ENCODE data around the gene DPP4. TPM values are rescaled to one million over a fixed set of nuclear protein-coding genes. Genes with fewer than 3 reads are reported as not detected.

Gene DPP4
- total RNA-seq, 1 experiment from 2014 or later: 27.6 TPM

DNA sequence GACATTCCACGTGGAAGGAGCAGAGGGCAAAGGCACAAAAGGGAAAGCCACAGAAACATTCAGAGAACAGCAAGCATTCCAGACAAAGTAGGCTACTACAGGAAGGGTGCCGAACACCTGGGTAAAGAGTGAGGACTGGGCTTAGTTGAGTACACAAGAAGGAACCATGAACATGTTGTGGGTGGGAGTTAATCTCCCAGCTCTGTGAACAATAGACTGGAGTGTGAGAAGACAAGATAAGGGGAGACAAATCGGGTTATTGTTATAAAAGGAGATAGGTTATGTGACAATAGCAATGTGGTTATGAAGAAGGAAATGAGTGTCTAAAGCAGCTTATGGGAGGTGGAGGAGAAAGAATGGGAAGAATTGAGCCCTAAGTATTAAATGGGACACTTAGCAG lies 70.0 kb downstream of the DPP4 start:
- BruUV-seq (replicated peaks): no TSS peak

DNA sequence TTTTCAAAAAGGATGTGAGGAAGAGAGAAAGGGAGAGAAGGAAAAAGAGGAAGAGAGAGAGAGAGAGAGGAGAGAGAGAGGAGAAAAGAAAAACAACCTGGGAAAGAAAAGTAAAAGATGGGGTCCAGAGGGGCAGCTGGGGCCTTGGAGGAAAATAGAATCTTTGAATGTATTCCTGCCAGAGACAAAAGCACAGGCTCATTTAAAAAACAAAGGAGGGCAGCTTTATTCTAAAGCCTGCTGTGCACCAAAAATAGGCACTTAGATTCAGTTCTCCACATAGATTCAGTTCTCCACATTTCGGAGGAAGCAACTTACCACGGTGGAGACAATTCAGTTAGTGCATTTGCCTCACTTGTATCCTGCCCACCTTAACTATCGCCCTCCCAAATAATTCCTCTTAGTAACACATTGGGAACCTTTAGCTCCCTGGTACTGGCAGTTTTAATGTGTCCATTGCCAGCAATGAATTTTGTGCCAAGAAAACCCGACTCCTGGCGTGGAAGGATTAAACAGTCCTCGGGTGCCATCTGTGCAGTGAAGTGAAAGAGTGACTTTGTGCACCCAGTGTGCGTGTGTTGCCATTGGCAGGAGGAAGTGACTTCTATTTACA lies 71.3 kb downstream of the DPP4 start:
- Mint-ChIP-seq H3K9me3 (ENCODE audit: low read depth, unreplicated experiment) (no peaks in the 10 kb centered on the region), H3K27me3 (ENCODE audit: unreplicated experiment) (no peaks in the 10 kb centered on the region), H3K36me3 (ENCODE audit: insufficient read depth, unreplicated experiment) (no peaks in the 10 kb centered on the region), H3K27ac (ENCODE audit: unreplicated experiment) (no peak overlapping the region), H3K4me1 (ENCODE audit: low read depth, unreplicated experiment) (no peaks in the 10 kb centered on the region), H3K4me3 (ENCODE audit: low read depth, unreplicated experiment) (no peak overlapping the region)
- TF ChIP-seq, protein P1, sequence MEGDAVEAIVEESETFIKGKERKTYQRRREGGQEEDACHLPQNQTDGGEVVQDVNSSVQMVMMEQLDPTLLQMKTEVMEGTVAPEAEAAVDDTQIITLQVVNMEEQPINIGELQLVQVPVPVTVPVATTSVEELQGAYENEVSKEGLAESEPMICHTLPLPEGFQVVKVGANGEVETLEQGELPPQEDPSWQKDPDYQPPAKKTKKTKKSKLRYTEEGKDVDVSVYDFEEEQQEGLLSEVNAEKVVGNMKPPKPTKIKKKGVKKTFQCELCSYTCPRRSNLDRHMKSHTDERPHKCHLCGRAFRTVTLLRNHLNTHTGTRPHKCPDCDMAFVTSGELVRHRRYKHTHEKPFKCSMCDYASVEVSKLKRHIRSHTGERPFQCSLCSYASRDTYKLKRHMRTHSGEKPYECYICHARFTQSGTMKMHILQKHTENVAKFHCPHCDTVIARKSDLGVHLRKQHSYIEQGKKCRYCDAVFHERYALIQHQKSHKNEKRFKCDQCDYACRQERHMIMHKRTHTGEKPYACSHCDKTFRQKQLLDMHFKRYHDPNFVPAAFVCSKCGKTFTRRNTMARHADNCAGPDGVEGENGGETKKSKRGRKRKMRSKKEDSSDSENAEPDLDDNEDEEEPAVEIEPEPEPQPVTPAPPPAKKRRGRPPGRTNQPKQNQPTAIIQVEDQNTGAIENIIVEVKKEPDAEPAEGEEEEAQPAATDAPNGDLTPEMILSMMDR (IDR thresholded peaks at IDR 0.05; ENCODE audit: unreplicated experiment): no peak
- BruUV-seq (replicated peaks): no TSS peak
- intact Hi-C loops (cut with micrococcal nuclease; ENCODE audit: unreplicated experiment): no loop called here
- no peak for DNase-seq
- CTCF ChIA-PET: interaction anchor here (1.3 kb wide), 1 partner anchor 10 kb away, joined by 3 read pairs; no protein-coding TSS in a partner anchor

More for the DNA sequence above, 70.0 kb downstream of the DPP4 start:
- no peak for DNase-seq
- H3K9me3 Mint-ChIP-seq (ENCODE audit: low read depth, unreplicated experiment): no peaks in the 10 kb centered on the region
- H3K4me1 Mint-ChIP-seq (ENCODE audit: low read depth, unreplicated experiment): no peaks in the 10 kb centered on the region
- H3K27ac Mint-ChIP-seq (ENCODE audit: unreplicated experiment): no peak overlapping the region
- CTCF ChIA-PET: no interaction called here
- intact Hi-C loops (cut with micrococcal nuclease; ENCODE audit: unreplicated experiment): no loop called here
- TF ChIP-seq, protein P1 (IDR thresholded peaks at IDR 0.05; ENCODE audit: unreplicated experiment): no peak
- H3K4me3 Mint-ChIP-seq (ENCODE audit: low read depth, unreplicated experiment): no peak overlapping the region
- no peaks in the 10 kb centered on the region for H3K27me3 Mint-ChIP-seq (ENCODE audit: unreplicated experiment)
- H3K36me3 Mint-ChIP-seq (ENCODE audit: insufficient read depth, unreplicated experiment): no peaks in the 10 kb centered on the region

DNA sequence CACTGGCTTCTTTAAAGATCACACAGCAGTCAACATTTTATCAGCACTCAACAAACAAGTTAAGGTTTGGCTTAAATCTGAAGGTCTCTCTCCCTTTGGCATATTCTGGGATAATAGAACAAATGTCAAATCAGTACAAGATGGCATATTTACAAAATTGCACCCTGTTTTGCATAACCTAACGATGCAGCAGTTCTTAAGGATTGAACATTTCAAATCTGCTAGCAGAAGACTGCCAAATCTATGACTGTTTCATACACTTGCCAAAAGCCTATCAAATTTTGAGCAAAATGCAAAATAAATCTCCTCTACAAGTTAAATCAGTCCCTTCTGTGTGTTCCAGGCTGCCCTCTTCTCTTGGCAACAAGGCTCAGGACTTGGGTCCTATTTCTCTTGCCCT lies 73.6 kb downstream of the DPP4 start:
- H3K9me3 Mint-ChIP-seq (ENCODE audit: low read depth, unreplicated experiment): no peaks in the 10 kb centered on the region
- H3K27ac Mint-ChIP-seq (ENCODE audit: unreplicated experiment): no peak overlapping the region
- H3K4me1 Mint-ChIP-seq (ENCODE audit: low read depth, unreplicated experiment): no peaks in the 10 kb centered on the region
- TF ChIP-seq, protein P1 (IDR thresholded peaks at IDR 0.05; ENCODE audit: unreplicated experiment): no peak
- CTCF ChIA-PET: no interaction called here
- H3K36me3 Mint-ChIP-seq (ENCODE audit: insufficient read depth, unreplicated experiment): no peaks in the 10 kb centered on the region
- no peak for DNase-seq
- intact Hi-C loops (cut with micrococcal nuclease; ENCODE audit: unreplicated experiment): no loop called here
- no TSS peak for BruUV-seq (replicated peaks)
- H3K27me3 Mint-ChIP-seq (ENCODE audit: unreplicated experiment): no peaks in the 10 kb centered on the region
- no peak overlapping the region for H3K4me3 Mint-ChIP-seq (ENCODE audit: low read depth, unreplicated experiment)

DNA sequence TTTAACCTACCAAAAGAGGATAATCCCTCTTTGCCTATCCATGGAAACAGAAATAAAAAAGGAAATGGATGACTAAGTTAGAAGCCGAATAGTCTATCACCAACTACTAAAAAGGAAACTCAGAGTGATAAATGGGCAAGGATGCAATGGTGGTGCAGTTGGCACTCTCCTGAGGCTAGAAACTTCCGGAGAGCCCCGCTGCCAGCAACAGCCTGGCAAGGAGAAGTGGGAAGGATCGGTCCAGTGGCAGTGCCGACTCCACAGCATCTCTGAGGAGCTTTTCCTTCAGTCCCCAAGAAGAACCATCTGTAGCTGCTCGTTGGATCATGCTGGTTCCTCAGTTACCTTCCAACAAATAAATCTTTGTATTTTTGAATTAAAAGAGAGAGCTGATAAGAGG lies 74.7 kb downstream of the DPP4 start:
- no peaks in the 10 kb centered on the region for H3K27me3 Mint-ChIP-seq (ENCODE audit: unreplicated experiment)
- H3K9me3 Mint-ChIP-seq (ENCODE audit: low read depth, unreplicated experiment): no peaks in the 10 kb centered on the region
- no peak overlapping the region for H3K4me3 Mint-ChIP-seq (ENCODE audit: low read depth, unreplicated experiment)
- no peaks in the 10 kb centered on the region for H3K4me1 Mint-ChIP-seq (ENCODE audit: low read depth, unreplicated experiment)
- CTCF ChIA-PET: no interaction called here
- no peak overlapping the region for H3K27ac Mint-ChIP-seq (ENCODE audit: unreplicated experiment)
- no TSS peak for BruUV-seq (replicated peaks)
- TF ChIP-seq, protein P1 (IDR thresholded peaks at IDR 0.05; ENCODE audit: unreplicated experiment): no peak
- DNase-seq: no peak
- no peaks in the 10 kb centered on the region for H3K36me3 Mint-ChIP-seq (ENCODE audit: insufficient read depth, unreplicated experiment)
- intact Hi-C loops (cut with micrococcal nuclease; ENCODE audit: unreplicated experiment): no loop called here
